Measurements from ENCODE around the gene BRCA1. TPM values are rescaled to one million over a fixed set of nuclear protein-coding genes. Genes with fewer than 3 reads are reported as not detected.
A peak's percentile ranks its signal among the peaks of the same experiment; 100 is the strongest.
"Not testable (repeated sequence)": the region's sequence is repeated elsewhere in the genome, so short reads cannot be mapped to it uniquely, and the experiment has no call there.

BRCA1 gene
- total and polyA plus RNA-seq, 5 donors = 2.7 to 10.9 (median 7.9) TPM

GRCh38 chr17:43132117-43132516 lies 7.0 kb upstream of the BRCA1 start:
- 80% methylated on average over 2 of the region's 2 CpGs for WGBS
- Histone ChIP-seq H3K27me3 (ENCODE audit: control insufficient read depth, insufficient read depth) (no peaks in the 10 kb centered on the region), H3K9me3 (ENCODE audit: control insufficient read depth, low read length) (no peaks in the 10 kb centered on the region), H3K4me1 (ENCODE audit: control insufficient read depth, insufficient read depth, low read length) (no peaks in the 10 kb centered on the region), H3K4me3 (ENCODE audit: low read length) (no peak overlapping the region), H3K27ac (ENCODE audit: low read length) (no peak overlapping the region)
- no peak for ATAC-seq
- intact Hi-C loops (cut with DNase I) = no loop called here
- no peak for DNase-seq

GRCh38 chr17:43129671-43130010 lies 4.5 kb upstream of the BRCA1 start:
- H3K4me1 ChIP-seq (ENCODE audit: control insufficient read depth, insufficient read depth, low read length) = no peaks in the 10 kb centered on the region
- 61% methylated on average over 11 of the region's 11 CpGs for WGBS
- DNase-seq (no peak), ATAC-seq (no peak)
- no peaks in the 10 kb centered on the region for H3K27me3 ChIP-seq (ENCODE audit: control insufficient read depth, insufficient read depth)
- no peak overlapping the region for H3K4me3 ChIP-seq (ENCODE audit: low read length)
- no peak overlapping the region for H3K27ac ChIP-seq (ENCODE audit: low read length)
- intact Hi-C loops (cut with DNase I) = loop anchor here in 2 of 4 donors (10.0 kb wide), 1 partner anchor 105 kb away; the partner anchor contains the start of genes RND2 (in 2 of the 2) and VAT1 (in 2 of the 2)
- no peaks in the 10 kb centered on the region for H3K9me3 ChIP-seq (ENCODE audit: control insufficient read depth, low read length)

GRCh38 chr17:43127333-43127876 lies 2.2 kb upstream of the BRCA1 start:
- not testable (repeated sequence) for DNase-seq; ATAC-seq; H3K27me3 ChIP-seq (ENCODE audit: control insufficient read depth, insufficient read depth); H3K9me3 ChIP-seq (ENCODE audit: control insufficient read depth, low read length); H3K4me3 ChIP-seq (ENCODE audit: low read length); H3K4me1 ChIP-seq (ENCODE audit: control insufficient read depth, insufficient read depth, low read length); H3K27ac ChIP-seq (ENCODE audit: low read length)
- WGBS = 91% methylated on average over 6 of the region's 6 CpGs
- intact Hi-C loops (cut with DNase I) = loop anchor here in 2 of 4 donors (10.0 kb wide), 1 partner anchor 103 kb away; the partner anchor contains the start of genes RND2 (in 2 of the 2) and VAT1 (in 2 of the 2)

- intact Hi-C loops (cut with DNase I) = loop anchor here in 2 of 4 donors (10.0 kb wide), 1 partner anchor 102 kb away; the partner anchor contains the start of genes RND2 (in 2 of the 2) and VAT1 (in 2 of the 2)
- H3K27ac ChIP-seq (ENCODE audit: low read length) = no peak overlapping the region
- DNase-seq = peak in 1 of 3 donors; percentile 68
- no peak for ATAC-seq
- no peak overlapping the region for H3K4me3 ChIP-seq (ENCODE audit: low read length)
- H3K4me1 ChIP-seq (ENCODE audit: control insufficient read depth, insufficient read depth, low read length) = no peaks in the 10 kb centered on the region
- 98% methylated on average over 24 of the region's 24 CpGs for WGBS
- no peaks in the 10 kb centered on the region for H3K27me3 ChIP-seq (ENCODE audit: control insufficient read depth, insufficient read depth)
- no peaks in the 10 kb centered on the region for H3K9me3 ChIP-seq (ENCODE audit: control insufficient read depth, low read length)
Measured at GRCh38 chr17:43126911-43127290, 1.7 kb upstream of the BRCA1 start.

GRCh38 chr17:43125967-43126910 lies 1.1 kb upstream of the BRCA1 start:
- peak overlapping the region; percentile 94 for H3K27ac ChIP-seq (ENCODE audit: low read length)
- ATAC-seq (no peak), DNase-seq (no peak)
- peak overlapping the region; percentile 78 for H3K4me3 ChIP-seq (ENCODE audit: low read length)
- H3K27me3 ChIP-seq (ENCODE audit: control insufficient read depth, insufficient read depth) = no peaks in the 10 kb centered on the region
- H3K9me3 ChIP-seq (ENCODE audit: control insufficient read depth, low read length) = no peaks in the 10 kb centered on the region
- 82% methylated on average over 59 of the region's 59 CpGs for WGBS
- H3K4me1 ChIP-seq (ENCODE audit: control insufficient read depth, insufficient read depth, low read length) = no peaks in the 10 kb centered on the region
- intact Hi-C loops (cut with DNase I) = loop anchor here in 2 of 4 donors (10.0 kb wide), 1 partner anchor 101 kb away; the partner anchor contains the start of genes RND2 (in 2 of the 2) and VAT1 (in 2 of the 2)

GRCh38 chr17:43118679-43119615 lies 6.2 kb downstream of the BRCA1 start:
- intact Hi-C loops (cut with DNase I) = no loop called here
- Histone ChIP-seq H3K4me1 (ENCODE audit: control insufficient read depth, insufficient read depth, low read length) (no peaks in the 10 kb centered on the region), H3K9me3 (ENCODE audit: control insufficient read depth, low read length) (no peaks in the 10 kb centered on the region), H3K27me3 (ENCODE audit: control insufficient read depth, insufficient read depth) (no peaks in the 10 kb centered on the region), H3K27ac (ENCODE audit: low read length) (no peak overlapping the region), H3K4me3 (ENCODE audit: low read length) (no peak overlapping the region)
- 69% methylated on average over 14 of the region's 14 CpGs for WGBS
- DNase-seq (no peak), ATAC-seq (no peak)

- WGBS = 83% methylated on average over 2 of the region's 2 CpGs
Measured at GRCh38 chr17:43114151-43114552, 11.0 kb downstream of the BRCA1 start.

GRCh38 chr17:43106552-43106951 lies 18.6 kb downstream of the BRCA1 start:
- Histone ChIP-seq H3K27ac (ENCODE audit: low read length) (no peak overlapping the region), H3K9me3 (ENCODE audit: control insufficient read depth, low read length) (no peaks in the 10 kb centered on the region), H3K27me3 (ENCODE audit: control insufficient read depth, insufficient read depth) (no peaks in the 10 kb centered on the region), H3K4me1 (ENCODE audit: control insufficient read depth, insufficient read depth, low read length) (no peaks in the 10 kb centered on the region), H3K4me3 (ENCODE audit: low read length) (no peak overlapping the region)
- no peak for ATAC-seq
- intact Hi-C loops (cut with DNase I) = no loop called here
- DNase-seq = no peak
- WGBS = 90% methylated on average over 1 of the region's 1 CpG

More at GRCh38 chr17:43114151-43114552, 11.0 kb downstream of the BRCA1 start:
- H3K27ac ChIP-seq (ENCODE audit: low read length) = no peak overlapping the region
- DNase-seq (no peak), ATAC-seq (no peak)
- H3K4me1 ChIP-seq (ENCODE audit: control insufficient read depth, insufficient read depth, low read length) = no peaks in the 10 kb centered on the region
- no peaks in the 10 kb centered on the region for H3K27me3 ChIP-seq (ENCODE audit: control insufficient read depth, insufficient read depth)
- no peaks in the 10 kb centered on the region for H3K9me3 ChIP-seq (ENCODE audit: control insufficient read depth, low read length)
- intact Hi-C loops (cut with DNase I) = no loop called here
- H3K4me3 ChIP-seq (ENCODE audit: low read length) = no peak overlapping the region

- no peaks in the 10 kb centered on the region for H3K27me3 ChIP-seq (ENCODE audit: control insufficient read depth, insufficient read depth)
- no peaks in the 10 kb centered on the region for H3K9me3 ChIP-seq (ENCODE audit: control insufficient read depth, low read length)
- ATAC-seq = no peak
- no peaks in the 10 kb centered on the region for H3K4me1 ChIP-seq (ENCODE audit: control insufficient read depth, insufficient read depth, low read length)
- no peak overlapping the region for H3K27ac ChIP-seq (ENCODE audit: low read length)
- no peak for DNase-seq
- intact Hi-C loops (cut with DNase I) = no loop called here
- no peak overlapping the region for H3K4me3 ChIP-seq (ENCODE audit: low read length)
Measured at GRCh38 chr17:43105146-43105545, 20.0 kb downstream of the BRCA1 start.

GRCh38 chr17:43104665-43105064 lies 20.5 kb downstream of the BRCA1 start:
- no peak overlapping the region for H3K27ac ChIP-seq (ENCODE audit: low read length)
- DNase-seq (no peak), ATAC-seq (no peak)
- no peaks in the 10 kb centered on the region for H3K9me3 ChIP-seq (ENCODE audit: control insufficient read depth, low read length)
- no peaks in the 10 kb centered on the region for H3K4me1 ChIP-seq (ENCODE audit: control insufficient read depth, insufficient read depth, low read length)
- intact Hi-C loops (cut with DNase I) = no loop called here
- 52% methylated on average over 3 of the region's 3 CpGs for WGBS
- no peak overlapping the region for H3K4me3 ChIP-seq (ENCODE audit: low read length)
- H3K27me3 ChIP-seq (ENCODE audit: control insufficient read depth, insufficient read depth) = no peaks in the 10 kb centered on the region
